Measurements from ENCODE around the gene PLS3. TPM values are rescaled to one million over a fixed set of nuclear protein-coding genes. Genes with fewer than 3 reads are reported as not detected.

PLS3 gene
- polyA plus RNA-seq, 1 donor from 2014 or later = 3.8 TPM

DNA sequence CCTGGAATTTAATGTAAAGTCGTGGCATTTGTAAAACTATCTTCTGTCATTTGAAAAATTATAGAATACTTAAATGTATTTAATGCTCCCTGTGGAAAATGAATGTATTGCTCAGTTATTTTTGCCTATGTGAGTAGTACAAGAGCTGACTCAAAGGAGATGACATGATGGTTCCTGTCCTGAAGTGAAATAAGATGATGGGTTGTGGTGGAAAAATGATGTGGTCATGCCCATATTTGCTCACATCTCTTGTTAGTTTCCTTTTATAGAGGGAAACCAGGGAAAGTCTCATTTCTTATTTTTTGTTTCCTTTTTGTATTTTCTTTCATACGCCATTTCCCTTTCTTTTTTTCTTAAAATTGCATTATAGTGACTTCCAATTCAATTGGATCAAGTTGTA, 23.7 kb downstream of the PLS3 start:
- H3K27ac ChIP-seq (ENCODE audit: low read length) = no peak overlapping the region

DNA sequence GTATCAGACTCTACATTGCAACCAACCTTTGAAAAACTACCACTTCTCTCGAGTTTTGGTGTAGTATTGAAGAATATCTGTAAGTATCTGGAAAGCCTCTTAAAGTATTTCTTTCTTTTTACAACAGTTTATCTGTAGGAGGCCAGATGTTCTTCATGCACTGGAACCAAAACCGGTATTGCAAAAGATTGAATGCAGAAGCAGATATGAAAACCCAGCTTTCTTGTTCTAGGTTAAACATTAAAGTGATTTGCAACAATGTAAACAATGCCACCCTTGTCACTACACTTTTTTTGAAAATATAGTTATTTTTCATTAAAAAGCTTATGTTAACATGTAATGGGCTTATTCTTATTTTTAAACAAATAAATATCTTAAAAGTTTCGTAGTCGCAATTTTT, 27.2 kb downstream of the PLS3 start:
- no peak overlapping the region for H3K9ac ChIP-seq (ENCODE audit: low read length)
- H2AFZ ChIP-seq (ENCODE audit: low read depth, low read length) = no peak overlapping the region
- no peaks in the 10 kb centered on the region for H3K36me3 ChIP-seq (ENCODE audit: insufficient read depth, low read length)
- H3K4me2 ChIP-seq (ENCODE audit: low read length) = no peak overlapping the region
- H3K9me2 ChIP-seq (ENCODE audit: insufficient read depth, low read length) = no peaks in the 10 kb centered on the region
- no peaks in the 10 kb centered on the region for H3K79me2 ChIP-seq (replicated peaks; ENCODE audit: insufficient read depth, low read length)
- TF ChIP-seq EP300 (conservative IDR thresholded peaks at IDR 0.05; ENCODE audit: poor library complexity, severe bottlenecking) (no peak), RAD21 (conservative IDR thresholded peaks at IDR 0.05) (no peak), TAF1 (IDR thresholded peaks at IDR 0.05; ENCODE audit: low read depth) (no peak), MXI1 (conservative IDR thresholded peaks at IDR 0.05; ENCODE audit: poor library complexity, severe bottlenecking) (no peak), EZH2 (IDR thresholded peaks at IDR 0.05; ENCODE audit: borderline replicate concordance, insufficient read depth, low read length, poor library complexity, severe bottlenecking) (no peak), SMC3 (conservative IDR thresholded peaks at IDR 0.05; ENCODE audit: poor library complexity) (no peak), POLR2AphosphoS5 (IDR thresholded peaks at IDR 0.05) (no peak)
- TF ChIP-seq, protein P1, sequence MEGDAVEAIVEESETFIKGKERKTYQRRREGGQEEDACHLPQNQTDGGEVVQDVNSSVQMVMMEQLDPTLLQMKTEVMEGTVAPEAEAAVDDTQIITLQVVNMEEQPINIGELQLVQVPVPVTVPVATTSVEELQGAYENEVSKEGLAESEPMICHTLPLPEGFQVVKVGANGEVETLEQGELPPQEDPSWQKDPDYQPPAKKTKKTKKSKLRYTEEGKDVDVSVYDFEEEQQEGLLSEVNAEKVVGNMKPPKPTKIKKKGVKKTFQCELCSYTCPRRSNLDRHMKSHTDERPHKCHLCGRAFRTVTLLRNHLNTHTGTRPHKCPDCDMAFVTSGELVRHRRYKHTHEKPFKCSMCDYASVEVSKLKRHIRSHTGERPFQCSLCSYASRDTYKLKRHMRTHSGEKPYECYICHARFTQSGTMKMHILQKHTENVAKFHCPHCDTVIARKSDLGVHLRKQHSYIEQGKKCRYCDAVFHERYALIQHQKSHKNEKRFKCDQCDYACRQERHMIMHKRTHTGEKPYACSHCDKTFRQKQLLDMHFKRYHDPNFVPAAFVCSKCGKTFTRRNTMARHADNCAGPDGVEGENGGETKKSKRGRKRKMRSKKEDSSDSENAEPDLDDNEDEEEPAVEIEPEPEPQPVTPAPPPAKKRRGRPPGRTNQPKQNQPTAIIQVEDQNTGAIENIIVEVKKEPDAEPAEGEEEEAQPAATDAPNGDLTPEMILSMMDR (IDR thresholded peaks at IDR 0.05; ENCODE audit: poor library complexity, severe bottlenecking) = no peak
- TF ChIP-seq, protein P2, sequence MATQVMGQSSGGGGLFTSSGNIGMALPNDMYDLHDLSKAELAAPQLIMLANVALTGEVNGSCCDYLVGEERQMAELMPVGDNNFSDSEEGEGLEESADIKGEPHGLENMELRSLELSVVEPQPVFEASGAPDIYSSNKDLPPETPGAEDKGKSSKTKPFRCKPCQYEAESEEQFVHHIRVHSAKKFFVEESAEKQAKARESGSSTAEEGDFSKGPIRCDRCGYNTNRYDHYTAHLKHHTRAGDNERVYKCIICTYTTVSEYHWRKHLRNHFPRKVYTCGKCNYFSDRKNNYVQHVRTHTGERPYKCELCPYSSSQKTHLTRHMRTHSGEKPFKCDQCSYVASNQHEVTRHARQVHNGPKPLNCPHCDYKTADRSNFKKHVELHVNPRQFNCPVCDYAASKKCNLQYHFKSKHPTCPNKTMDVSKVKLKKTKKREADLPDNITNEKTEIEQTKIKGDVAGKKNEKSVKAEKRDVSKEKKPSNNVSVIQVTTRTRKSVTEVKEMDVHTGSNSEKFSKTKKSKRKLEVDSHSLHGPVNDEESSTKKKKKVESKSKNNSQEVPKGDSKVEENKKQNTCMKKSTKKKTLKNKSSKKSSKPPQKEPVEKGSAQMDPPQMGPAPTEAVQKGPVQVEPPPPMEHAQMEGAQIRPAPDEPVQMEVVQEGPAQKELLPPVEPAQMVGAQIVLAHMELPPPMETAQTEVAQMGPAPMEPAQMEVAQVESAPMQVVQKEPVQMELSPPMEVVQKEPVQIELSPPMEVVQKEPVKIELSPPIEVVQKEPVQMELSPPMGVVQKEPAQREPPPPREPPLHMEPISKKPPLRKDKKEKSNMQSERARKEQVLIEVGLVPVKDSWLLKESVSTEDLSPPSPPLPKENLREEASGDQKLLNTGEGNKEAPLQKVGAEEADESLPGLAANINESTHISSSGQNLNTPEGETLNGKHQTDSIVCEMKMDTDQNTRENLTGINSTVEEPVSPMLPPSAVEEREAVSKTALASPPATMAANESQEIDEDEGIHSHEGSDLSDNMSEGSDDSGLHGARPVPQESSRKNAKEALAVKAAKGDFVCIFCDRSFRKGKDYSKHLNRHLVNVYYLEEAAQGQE (IDR thresholded peaks at IDR 0.05; ENCODE audit: borderline replicate concordance) = no peak
- no peaks in the 10 kb centered on the region for H4K20me1 ChIP-seq (ENCODE audit: insufficient read depth)
- no peak overlapping the region for H3K27ac ChIP-seq (ENCODE audit: low read length)
- H3K27me3 ChIP-seq (ENCODE audit: insufficient read depth, low read depth, low read length) = no peaks in the 10 kb centered on the region
- no peaks in the 10 kb centered on the region for H3K9me3 ChIP-seq (ENCODE audit: low read length)
- no peaks in the 10 kb centered on the region for H3F3A ChIP-seq (ENCODE audit: insufficient read depth, low read length, poor library complexity, severe bottlenecking)
- no peak overlapping the region for H3K4me3 ChIP-seq (ENCODE audit: low read length)

More for the DNA sequence above, 23.7 kb downstream of the PLS3 start:
- no peak overlapping the region for H3K4me2 ChIP-seq (ENCODE audit: low read length)
- H3K27me3 ChIP-seq (ENCODE audit: insufficient read depth, low read depth, low read length) = no peaks in the 10 kb centered on the region
- no peaks in the 10 kb centered on the region for H3K79me2 ChIP-seq (replicated peaks; ENCODE audit: insufficient read depth, low read length)
- H2AFZ ChIP-seq (ENCODE audit: low read depth, low read length) = no peak overlapping the region
- H3F3A ChIP-seq (ENCODE audit: insufficient read depth, low read length, poor library complexity, severe bottlenecking) = no peaks in the 10 kb centered on the region
- H3K36me3 ChIP-seq (ENCODE audit: insufficient read depth, low read length) = no peaks in the 10 kb centered on the region
- no peak overlapping the region for H3K4me3 ChIP-seq (ENCODE audit: low read length)
- TF ChIP-seq MXI1 (conservative IDR thresholded peaks at IDR 0.05; ENCODE audit: poor library complexity, severe bottlenecking) (no peak), TAF1 (IDR thresholded peaks at IDR 0.05; ENCODE audit: low read depth) (no peak), EZH2 (IDR thresholded peaks at IDR 0.05; ENCODE audit: borderline replicate concordance, insufficient read depth, low read length, poor library complexity, severe bottlenecking) (no peak), EP300 (conservative IDR thresholded peaks at IDR 0.05; ENCODE audit: poor library complexity, severe bottlenecking) (no peak), SMC3 (conservative IDR thresholded peaks at IDR 0.05; ENCODE audit: poor library complexity) (no peak), RAD21 (conservative IDR thresholded peaks at IDR 0.05) (no peak), POLR2AphosphoS5 (IDR thresholded peaks at IDR 0.05) (no peak)
- TF ChIP-seq, protein P1 (IDR thresholded peaks at IDR 0.05; ENCODE audit: poor library complexity, severe bottlenecking) = no peak
- TF ChIP-seq, protein P2 (IDR thresholded peaks at IDR 0.05; ENCODE audit: borderline replicate concordance) = no peak
- no peaks in the 10 kb centered on the region for H3K9me2 ChIP-seq (ENCODE audit: insufficient read depth, low read length)
- no peaks in the 10 kb centered on the region for H4K20me1 ChIP-seq (ENCODE audit: insufficient read depth)
- no peak overlapping the region for H3K9ac ChIP-seq (ENCODE audit: low read length)
- no peaks in the 10 kb centered on the region for H3K9me3 ChIP-seq (ENCODE audit: low read length)
